GM18498 (cell line): ENCODE measurements around the gene CDKAL1.
"Not testable (repeated sequence)": the region's sequence is repeated elsewhere in the genome, so short reads cannot be mapped to it uniquely, and the experiment has no call there.

ENCODE experiments used
- ATAC-seq: cut with Tn5 transposase; IDR thresholded peaks from one replicate; pipeline ENCODE4 v1.9.1; 2021; ENCODE audit warnings: mild to moderate bottlenecking, moderate library complexity; ENCODE audit not compliant: unreplicated experiment

CDKAL1 gene

GRCh38 chr6:20632696-20633095, 98.4 kb downstream of the CDKAL1 start:
- no peak for ATAC-seq

- ATAC-seq = no peak
These were observed 99.5 kb downstream of the CDKAL1 start for GRCh38 chr6:20633566-20634340.

- ATAC-seq = no peak
These were observed 104.9 kb downstream of the CDKAL1 start for GRCh38 chr6:20639161-20639560.

GRCh38 chr6:20640181-20640580, 105.9 kb downstream of the CDKAL1 start:
- ATAC-seq = no peak

GRCh38 chr6:20642441-20642840, 108.2 kb downstream of the CDKAL1 start:
- ATAC-seq = no peak

GRCh38 chr6:20644667-20645370, 110.6 kb downstream of the CDKAL1 start:
- ATAC-seq = no peak

- not testable (repeated sequence) for ATAC-seq
These were observed 111.3 kb downstream of the CDKAL1 start for GRCh38 chr6:20645572-20645971.

- no peak for ATAC-seq
These were observed 113.3 kb downstream of the CDKAL1 start for GRCh38 chr6:20647585-20647984.

GRCh38 chr6:20649696-20650470, 115.6 kb downstream of the CDKAL1 start:
- not testable (repeated sequence) for ATAC-seq

- no peak for ATAC-seq
These were observed 118.2 kb downstream of the CDKAL1 start for GRCh38 chr6:20652299-20653084.

- ATAC-seq = no peak
These were observed 118.8 kb downstream of the CDKAL1 start for GRCh38 chr6:20653085-20653479.

- ATAC-seq = no peak
These were observed 121.1 kb downstream of the CDKAL1 start for GRCh38 chr6:20655317-20655716.

GRCh38 chr6:20657274-20657800, 123.1 kb downstream of the CDKAL1 start:
- no peak for ATAC-seq

GRCh38 chr6:20658053-20658452, 123.8 kb downstream of the CDKAL1 start:
- no peak for ATAC-seq

- ATAC-seq = no peak
These were observed 124.3 kb downstream of the CDKAL1 start for GRCh38 chr6:20658516-20658915.

- ATAC-seq = no peak
These were observed 126.3 kb downstream of the CDKAL1 start for GRCh38 chr6:20660534-20660933.

GRCh38 chr6:20661721-20662120, 127.5 kb downstream of the CDKAL1 start:
- no peak for ATAC-seq

- ATAC-seq = no peak
These were observed 130.0 kb downstream of the CDKAL1 start for GRCh38 chr6:20664250-20664649.

- ATAC-seq = no peak
These were observed 131.0 kb downstream of the CDKAL1 start for GRCh38 chr6:20665290-20665689.

- ATAC-seq = peak; percentile 92
These were observed 135.5 kb downstream of the CDKAL1 start for GRCh38 chr6:20669571-20670314.
